ENCODE data around the gene INSC.

GRCh38 chr11:15158351-15159015, 43.8 kb downstream of the INSC start:
- TF ChIP-seq, protein P1, sequence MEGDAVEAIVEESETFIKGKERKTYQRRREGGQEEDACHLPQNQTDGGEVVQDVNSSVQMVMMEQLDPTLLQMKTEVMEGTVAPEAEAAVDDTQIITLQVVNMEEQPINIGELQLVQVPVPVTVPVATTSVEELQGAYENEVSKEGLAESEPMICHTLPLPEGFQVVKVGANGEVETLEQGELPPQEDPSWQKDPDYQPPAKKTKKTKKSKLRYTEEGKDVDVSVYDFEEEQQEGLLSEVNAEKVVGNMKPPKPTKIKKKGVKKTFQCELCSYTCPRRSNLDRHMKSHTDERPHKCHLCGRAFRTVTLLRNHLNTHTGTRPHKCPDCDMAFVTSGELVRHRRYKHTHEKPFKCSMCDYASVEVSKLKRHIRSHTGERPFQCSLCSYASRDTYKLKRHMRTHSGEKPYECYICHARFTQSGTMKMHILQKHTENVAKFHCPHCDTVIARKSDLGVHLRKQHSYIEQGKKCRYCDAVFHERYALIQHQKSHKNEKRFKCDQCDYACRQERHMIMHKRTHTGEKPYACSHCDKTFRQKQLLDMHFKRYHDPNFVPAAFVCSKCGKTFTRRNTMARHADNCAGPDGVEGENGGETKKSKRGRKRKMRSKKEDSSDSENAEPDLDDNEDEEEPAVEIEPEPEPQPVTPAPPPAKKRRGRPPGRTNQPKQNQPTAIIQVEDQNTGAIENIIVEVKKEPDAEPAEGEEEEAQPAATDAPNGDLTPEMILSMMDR (conservative IDR thresholded peaks at IDR 0.05; ENCODE audit: low read depth, low read length) = no peak
- no peak for TF ChIP-seq EZH2phosphoT487 (IDR thresholded peaks at IDR 0.05; ENCODE audit: borderline replicate concordance, low read length)
